Stimulated activated naive CD8-positive, alpha-beta T cell treated with anti-CD3 and anti-CD28 coated beads, Interleukin-15, Interleukin-2, amounts not matched to agents 100 ng/mL and 50 ng/mL, for 24 hours (primary cell): ENCODE data around the gene ST3GAL3.
"Not testable (repeated sequence)": the region's sequence is repeated elsewhere in the genome, so short reads cannot be mapped to it uniquely, and the experiment has no call there.

Source experiments
- H3K27ac Mint-ChIP-seq: one replicate; pipeline ENCODE4 v1.8.0; 2021; ENCODE audit warnings: mild to moderate bottlenecking, mixed read lengths
- H3K27me3 Mint-ChIP-seq: one replicate; pipeline ENCODE4 v1.8.0; 2021; ENCODE audit warnings: mixed read lengths
- H3K36me3 Mint-ChIP-seq: one replicate; pipeline ENCODE4 v1.8.0; 2021; ENCODE audit warnings: low read depth, mixed read lengths
- H3K4me1 Mint-ChIP-seq: one replicate; pipeline ENCODE4 v1.8.0; 2021; ENCODE audit warnings: low read depth, mixed read lengths
- H3K4me3 Mint-ChIP-seq: one replicate; pipeline ENCODE4 v1.8.0; 2021; ENCODE audit warnings: mild to moderate bottlenecking, mixed read lengths
- H3K9me3 Mint-ChIP-seq: one replicate; pipeline ENCODE4 v1.8.0; 2021; ENCODE audit warnings: mixed read lengths

The ST3GAL3 gene

GRCh38 chr1:43757343-43758053, 50.2 kb downstream of the ST3GAL3 start:
- Mint-ChIP-seq H3K27me3 (no peaks in the 10 kb centered on the region), H3K9me3 (no peaks in the 10 kb centered on the region), H3K4me1 (no peaks in the 10 kb centered on the region), H3K36me3 (peaks cover 2% of the 10 kb centered on the region), H3K4me3 (no peak overlapping the region), H3K27ac (no peak overlapping the region)

- Mint-ChIP-seq H3K27me3 (no peaks in the 10 kb centered on the region), H3K4me1 (no peaks in the 10 kb centered on the region), H3K9me3 (no peaks in the 10 kb centered on the region), H3K4me3 (no peak overlapping the region), H3K27ac (no peak overlapping the region), H3K36me3 (no peaks in the 10 kb centered on the region)
Observed at GRCh38 chr1:43760745-43761317, 53.5 kb downstream of the ST3GAL3 start.

GRCh38 chr1:43763497-43763973, 56.2 kb downstream of the ST3GAL3 start:
- Mint-ChIP-seq H3K36me3 (no peaks in the 10 kb centered on the region), H3K9me3 (no peaks in the 10 kb centered on the region), H3K27me3 (no peaks in the 10 kb centered on the region), H3K4me3 (no peak overlapping the region), H3K4me1 (no peaks in the 10 kb centered on the region), H3K27ac (no peak overlapping the region)

- no peaks in the 10 kb centered on the region for H3K36me3 Mint-ChIP-seq
- H3K4me3 Mint-ChIP-seq = no peak overlapping the region
- no peaks in the 10 kb centered on the region for H3K9me3 Mint-ChIP-seq
- H3K27ac Mint-ChIP-seq = no peak overlapping the region
- H3K27me3 Mint-ChIP-seq = no peaks in the 10 kb centered on the region
- H3K4me1 Mint-ChIP-seq = peaks cover 3% of the 10 kb centered on the region
Observed at GRCh38 chr1:43764581-43764980, 57.2 kb downstream of the ST3GAL3 start.

- no peaks in the 10 kb centered on the region for H3K36me3 Mint-ChIP-seq
- H3K4me3 Mint-ChIP-seq = no peak overlapping the region
- no peaks in the 10 kb centered on the region for H3K9me3 Mint-ChIP-seq
- H3K27ac Mint-ChIP-seq = no peak overlapping the region
- peaks cover 3% of the 10 kb centered on the region for H3K4me1 Mint-ChIP-seq
- H3K27me3 Mint-ChIP-seq = no peaks in the 10 kb centered on the region
Observed at GRCh38 chr1:43766086-43766784, 58.9 kb downstream of the ST3GAL3 start.

- no peak overlapping the region for H3K4me3 Mint-ChIP-seq
- no peak overlapping the region for H3K27ac Mint-ChIP-seq
- H3K27me3 Mint-ChIP-seq = no peaks in the 10 kb centered on the region
- H3K9me3 Mint-ChIP-seq = no peaks in the 10 kb centered on the region
- H3K4me1 Mint-ChIP-seq = peaks cover 3% of the 10 kb centered on the region
- H3K36me3 Mint-ChIP-seq = no peaks in the 10 kb centered on the region
Observed at GRCh38 chr1:43766818-43767525, 59.6 kb downstream of the ST3GAL3 start.

GRCh38 chr1:43768168-43768567, 60.8 kb downstream of the ST3GAL3 start:
- Mint-ChIP-seq H3K27me3 (no peaks in the 10 kb centered on the region), H3K4me1 (peaks cover 3% of the 10 kb centered on the region), H3K36me3 (peaks cover 4% of the 10 kb centered on the region), H3K4me3 (no peak overlapping the region), H3K27ac (no peak overlapping the region), H3K9me3 (no peaks in the 10 kb centered on the region)

- Mint-ChIP-seq H3K9me3 (no peaks in the 10 kb centered on the region), H3K27me3 (no peaks in the 10 kb centered on the region), H3K4me3 (no peak overlapping the region), H3K27ac (no peak overlapping the region), H3K4me1 (peaks cover 3% of the 10 kb centered on the region), H3K36me3 (peaks cover 4% of the 10 kb centered on the region)
Observed at GRCh38 chr1:43769350-43769908, 62.1 kb downstream of the ST3GAL3 start.

- no peaks in the 10 kb centered on the region for H3K27me3 Mint-ChIP-seq
- H3K36me3 Mint-ChIP-seq = peaks cover 4% of the 10 kb centered on the region
- H3K4me3 Mint-ChIP-seq = no peak overlapping the region
- H3K9me3 Mint-ChIP-seq = no peaks in the 10 kb centered on the region
- H3K27ac Mint-ChIP-seq = no peak overlapping the region
- H3K4me1 Mint-ChIP-seq = peaks cover 3% of the 10 kb centered on the region
Observed at GRCh38 chr1:43770111-43770510, 62.8 kb downstream of the ST3GAL3 start.

GRCh38 chr1:43772978-43773377, 65.6 kb downstream of the ST3GAL3 start:
- H3K36me3 Mint-ChIP-seq = peaks cover 27% of the 10 kb centered on the region
- H3K27me3 Mint-ChIP-seq = no peaks in the 10 kb centered on the region
- H3K4me1 Mint-ChIP-seq = peaks cover 3% of the 10 kb centered on the region
- H3K9me3 Mint-ChIP-seq = peaks cover 4% of the 10 kb centered on the region
- H3K27ac Mint-ChIP-seq = no peak overlapping the region
- H3K4me3 Mint-ChIP-seq = no peak overlapping the region

GRCh38 chr1:43773821-43774220, 66.5 kb downstream of the ST3GAL3 start:
- Mint-ChIP-seq H3K27me3 (no peaks in the 10 kb centered on the region), H3K4me1 (peaks cover 1% of the 10 kb centered on the region), H3K9me3 (peaks cover 4% of the 10 kb centered on the region), H3K4me3 (no peak overlapping the region), H3K27ac (no peak overlapping the region), H3K36me3 (peaks cover 29% of the 10 kb centered on the region)

- no peak overlapping the region for H3K27ac Mint-ChIP-seq
- no peak overlapping the region for H3K4me3 Mint-ChIP-seq
- no peaks in the 10 kb centered on the region for H3K27me3 Mint-ChIP-seq
- H3K36me3 Mint-ChIP-seq = peaks cover 33% of the 10 kb centered on the region
- H3K4me1 Mint-ChIP-seq = no peaks in the 10 kb centered on the region
- peaks cover 8% of the 10 kb centered on the region for H3K9me3 Mint-ChIP-seq
Observed at GRCh38 chr1:43774359-43774758, 67.0 kb downstream of the ST3GAL3 start.

GRCh38 chr1:43776043-43776761, 68.9 kb downstream of the ST3GAL3 start:
- peaks cover 47% of the 10 kb centered on the region for H3K36me3 Mint-ChIP-seq
- H3K9me3 Mint-ChIP-seq = peaks cover 22% of the 10 kb centered on the region
- H3K4me3 Mint-ChIP-seq = no peak overlapping the region
- H3K27ac Mint-ChIP-seq = no peak overlapping the region
- peaks cover 4% of the 10 kb centered on the region for H3K4me1 Mint-ChIP-seq
- H3K27me3 Mint-ChIP-seq = no peaks in the 10 kb centered on the region

GRCh38 chr1:43777916-43778315, 70.6 kb downstream of the ST3GAL3 start:
- H3K27me3 Mint-ChIP-seq, H3K4me3 Mint-ChIP-seq, H3K27ac Mint-ChIP-seq, H3K4me1 Mint-ChIP-seq: not testable (repeated sequence)
- peaks cover 22% of the 10 kb centered on the region for H3K9me3 Mint-ChIP-seq
- peaks cover 42% of the 10 kb centered on the region for H3K36me3 Mint-ChIP-seq
